Stimulated activated CD4-positive, alpha-beta T cell treated with anti-CD3 and anti-CD28 coated beads, Interleukin-1b, Interleukin-23, amount 100 ng/mL, for 24 hours (primary cell): Measurements from ENCODE around the gene SFXN4.
A peak's percentile ranks its signal among the peaks of the same experiment; 100 is the strongest.
"Not testable (repeated sequence)": the region's sequence is repeated elsewhere in the genome, so short reads cannot be mapped to it uniquely, and the experiment has no call there.

Experiments used
- DNase-seq, 4 experiments: peaks; one replicate each; pipeline ENCODE4 v3.0.0-alpha.2; 2020; ENCODE audit warnings: low read depth in 4 of 4, low spot score in 1 of 4

The SFXN4 gene

GRCh38 chr10:119149157-119149556, 16.4 kb downstream of the SFXN4 start:
- DNase-seq = no peak

- DNase-seq = no peak
Measured at GRCh38 chr10:119143657-119144056, 21.9 kb downstream of the SFXN4 start.

GRCh38 chr10:119140603-119141245, 24.8 kb downstream of the SFXN4 start:
- DNase-seq = no peak

- DNase-seq = peak in 2 of 4 experiments; percentile 9 to 13
Measured at GRCh38 chr10:119139464-119140067, 25.9 kb downstream of the SFXN4 start.

- DNase-seq = no peak
Measured at GRCh38 chr10:119138346-119139306, 26.9 kb downstream of the SFXN4 start.

- DNase-seq = not testable (repeated sequence)
Measured at GRCh38 chr10:119137878-119138277, 27.6 kb downstream of the SFXN4 start.

GRCh38 chr10:119136084-119136483, 29.4 kb downstream of the SFXN4 start:
- no peak for DNase-seq

- no peak for DNase-seq
Measured at GRCh38 chr10:119135513-119135881, 30.0 kb downstream of the SFXN4 start.

- DNase-seq = peak in 1 of 4 experiments; percentile 40
Measured at GRCh38 chr10:119133949-119134348, 31.6 kb downstream of the SFXN4 start.

GRCh38 chr10:119132521-119133345, 32.8 kb downstream of the SFXN4 start:
- no peak for DNase-seq

- DNase-seq = peak in 2 of 4 experiments; percentile 6 to 25
Measured at GRCh38 chr10:119131512-119132240, 33.8 kb downstream of the SFXN4 start.

GRCh38 chr10:119129721-119130120, 35.8 kb downstream of the SFXN4 start:
- no peak for DNase-seq

- no peak for DNase-seq
Measured at GRCh38 chr10:119125942-119126341, 39.6 kb downstream of the SFXN4 start.

GRCh38 chr10:119120875-119121274, 44.6 kb downstream of the SFXN4 start:
- DNase-seq = no peak

- DNase-seq = no peak
Measured at GRCh38 chr10:119120413-119120867, 45.1 kb downstream of the SFXN4 start.

GRCh38 chr10:119119400-119119799, 46.1 kb downstream of the SFXN4 start:
- DNase-seq = no peak

GRCh38 chr10:119118231-119118630, 47.3 kb downstream of the SFXN4 start:
- no peak for DNase-seq

- no peak for DNase-seq
Measured at GRCh38 chr10:119116326-119116951, 49.1 kb downstream of the SFXN4 start.

GRCh38 chr10:119115926-119116325, 49.6 kb downstream of the SFXN4 start:
- DNase-seq = no peak
